IgD-negative memory B cell (primary cell): ENCODE data around the gene AQP10. TPM values are rescaled to one million over a fixed set of nuclear protein-coding genes. Genes with fewer than 3 reads are reported as not detected.
"Not testable (repeated sequence)": the region's sequence is repeated elsewhere in the genome, so short reads cannot be mapped to it uniquely, and the experiment has no call there.

Experiments used
- H3K27ac Mint-ChIP-seq, 3 donors: one replicate each; pipeline ENCODE4 v1.8.0; 2020 to 2022; ENCODE audit warnings: mild to moderate bottlenecking in 3 of 3, mixed read lengths in 3 of 3, moderate library complexity in 1 of 3
- H3K27me3 Mint-ChIP-seq: one replicate; pipeline ENCODE4 v1.8.0; 2021; ENCODE audit warnings: mixed read lengths
- H3K36me3 Mint-ChIP-seq: one replicate; pipeline ENCODE4 v1.8.0; 2020; ENCODE audit warnings: mild to moderate bottlenecking, mixed read lengths
- H3K4me1 Mint-ChIP-seq, 3 donors: one replicate each; pipeline ENCODE4 v1.8.0; 2020 to 2022; ENCODE audit warnings: mixed read lengths in 3 of 3, mild to moderate bottlenecking in 1 of 3
- H3K4me3 Mint-ChIP-seq, 4 donors: one replicate each; pipeline ENCODE4 v1.8.0; 2020 to 2022; ENCODE audit warnings: mild to moderate bottlenecking in 4 of 4, mixed read lengths in 4 of 4, moderate library complexity in 3 of 4
- H3K9me3 Mint-ChIP-seq, 3 donors: one replicate each; pipeline ENCODE4 v1.8.0; 2020 to 2021; ENCODE audit warnings: mixed read lengths in 3 of 3, mild to moderate bottlenecking in 1 of 3
- polyA plus RNA-seq: library from polyadenylated mRNA; unstranded; fragments of 300-500 nt; fragmentation: Illumina TruSeq; gene quantifications from one replicate; pipeline ENCODE4 v1.2.3, GENCODE V29; 2021

Gene AQP10
- polyA plus RNA-seq, 1 donor from 2014 or later = not detected

- no peaks in the 10 kb centered on the region for H3K27me3 Mint-ChIP-seq
- peak overlapping the region; percentile 78 to 93 (median 86) for H3K27ac Mint-ChIP-seq
- H3K36me3 Mint-ChIP-seq = no peaks in the 10 kb centered on the region
- H3K4me1 Mint-ChIP-seq = peaks cover 23 to 37% (median 35%) of the 10 kb centered on the region in 3 donors
- H3K9me3 Mint-ChIP-seq = no peaks in the 10 kb centered on the region
- peak overlapping the region; percentile 81 to 97 (median 92) for H3K4me3 Mint-ChIP-seq
Measured at GRCh38 chr1:154328318-154329151, 7.6 kb downstream of the AQP10 start.

- peak overlapping the region; percentile 72 to 92 (median 86) for H3K4me3 Mint-ChIP-seq
- H3K36me3 Mint-ChIP-seq = no peaks in the 10 kb centered on the region
- H3K9me3 Mint-ChIP-seq = no peaks in the 10 kb centered on the region
- peak overlapping the region; percentile 53 to 86 (median 78) for H3K27ac Mint-ChIP-seq
- no peaks in the 10 kb centered on the region for H3K27me3 Mint-ChIP-seq
- H3K4me1 Mint-ChIP-seq = peaks cover 23 to 41% (median 38%) of the 10 kb centered on the region in 3 donors
Measured at GRCh38 chr1:154329152-154329521, 8.2 kb downstream of the AQP10 start.

- H3K4me1 Mint-ChIP-seq = peaks cover 23 to 40% (median 40%) of the 10 kb centered on the region in 3 donors
- peaks cover 1% of the 10 kb centered on the region for H3K36me3 Mint-ChIP-seq
- H3K4me3 Mint-ChIP-seq = peak overlapping the region; percentile 72 to 92 (median 86)
- peak overlapping the region; percentile 78 to 86 (median 81) for H3K27ac Mint-ChIP-seq
- no peaks in the 10 kb centered on the region for H3K9me3 Mint-ChIP-seq
- H3K27me3 Mint-ChIP-seq = no peaks in the 10 kb centered on the region
Measured at GRCh38 chr1:154329551-154330131, 8.7 kb downstream of the AQP10 start.

- Mint-ChIP-seq H3K4me3 (peak overlapping the region in 2 of 4 donors; percentile 57 to 84), H3K27ac (peak overlapping the region in 2 of 3 donors; percentile 55 to 78), H3K4me1 (peaks cover 29 to 45% (median 41%) of the 10 kb centered on the region in 3 donors), H3K36me3 (peaks cover 4% of the 10 kb centered on the region), H3K9me3 (no peaks in the 10 kb centered on the region), H3K27me3 (no peaks in the 10 kb centered on the region)
Measured at GRCh38 chr1:154330669-154331068, 9.8 kb downstream of the AQP10 start.

- Mint-ChIP-seq H3K27ac (peak overlapping the region in 2 of 3 donors; percentile 30 to 59), H3K36me3 (peaks cover 10% of the 10 kb centered on the region), H3K4me1 (peaks cover 17 to 25% (median 25%) of the 10 kb centered on the region in 3 donors), H3K27me3 (no peaks in the 10 kb centered on the region), H3K4me3 (peak overlapping the region in 2 of 4 donors; percentile 10 to 67), H3K9me3 (no peaks in the 10 kb centered on the region)
Measured at GRCh38 chr1:154334079-154335024, 13.5 kb downstream of the AQP10 start.

- Mint-ChIP-seq H3K27me3 (no peaks in the 10 kb centered on the region), H3K27ac (peak overlapping the region in 2 of 3 donors; percentile 30 to 59), H3K4me1 (peaks cover 17 to 18% (median 18%) of the 10 kb centered on the region in 3 donors), H3K9me3 (no peaks in the 10 kb centered on the region), H3K36me3 (peaks cover 10% of the 10 kb centered on the region), H3K4me3 (peak overlapping the region in 2 of 4 donors; percentile 15 to 67)
Measured at GRCh38 chr1:154335025-154335714, 14.3 kb downstream of the AQP10 start.

GRCh38 chr1:154337253-154337894 lies 16.5 kb downstream of the AQP10 start:
- no peak overlapping the region for H3K4me3 Mint-ChIP-seq
- H3K4me1 Mint-ChIP-seq = peaks cover 9 to 16% (median 15%) of the 10 kb centered on the region in 3 donors
- no peaks in the 10 kb centered on the region for H3K27me3 Mint-ChIP-seq
- H3K36me3 Mint-ChIP-seq = peaks cover 12% of the 10 kb centered on the region
- H3K9me3 Mint-ChIP-seq = no peaks in the 10 kb centered on the region
- H3K27ac Mint-ChIP-seq = peak overlapping the region in 1 of 3 donors; percentile 47

GRCh38 chr1:154338875-154339274 lies 18.0 kb downstream of the AQP10 start:
- no peak overlapping the region for H3K4me3 Mint-ChIP-seq
- H3K36me3 Mint-ChIP-seq = peaks cover 13% of the 10 kb centered on the region
- no peaks in the 10 kb centered on the region for H3K27me3 Mint-ChIP-seq
- H3K9me3 Mint-ChIP-seq = no peaks in the 10 kb centered on the region
- H3K27ac Mint-ChIP-seq = peak overlapping the region in 1 of 3 donors; percentile 71
- peaks cover 17 to 19% (median 17%) of the 10 kb centered on the region in 3 donors for H3K4me1 Mint-ChIP-seq

GRCh38 chr1:154341366-154341765 lies 20.5 kb downstream of the AQP10 start:
- not testable (repeated sequence) for H3K9me3 Mint-ChIP-seq, H3K4me3 Mint-ChIP-seq, H3K27me3 Mint-ChIP-seq
- Mint-ChIP-seq H3K27ac (peak overlapping the region in 1 of 3 donors; percentile 23), H3K36me3 (peaks cover 11% of the 10 kb centered on the region), H3K4me1 (peaks cover 10 to 13% (median 11%) of the 10 kb centered on the region in 3 donors)

GRCh38 chr1:154342132-154342531 lies 21.2 kb downstream of the AQP10 start:
- Mint-ChIP-seq H3K9me3 (no peaks in the 10 kb centered on the region), H3K36me3 (peaks cover 11% of the 10 kb centered on the region), H3K4me3 (peak overlapping the region in 2 of 4 donors; percentile 58 to 83), H3K4me1 (peaks cover 10 to 13% (median 11%) of the 10 kb centered on the region in 3 donors), H3K27me3 (no peaks in the 10 kb centered on the region), H3K27ac (peak overlapping the region in 1 of 3 donors; percentile 90)

- peaks cover 10 to 11% (median 11%) of the 10 kb centered on the region in 3 donors for H3K4me1 Mint-ChIP-seq
- H3K36me3 Mint-ChIP-seq = peaks cover 11% of the 10 kb centered on the region
- peak overlapping the region in 3 of 4 donors; percentile 52 to 83 (median 61) for H3K4me3 Mint-ChIP-seq
- no peaks in the 10 kb centered on the region for H3K9me3 Mint-ChIP-seq
- H3K27me3 Mint-ChIP-seq = no peaks in the 10 kb centered on the region
- H3K27ac Mint-ChIP-seq = peak overlapping the region in 2 of 3 donors; percentile 57 to 83
Measured at GRCh38 chr1:154342836-154343472, 22.1 kb downstream of the AQP10 start.

- Mint-ChIP-seq H3K36me3 (peaks cover 9% of the 10 kb centered on the region), H3K4me3 (peak overlapping the region in 2 of 4 donors; percentile 43 to 44), H3K9me3 (no peaks in the 10 kb centered on the region), H3K27ac (peak overlapping the region in 1 of 3 donors; percentile 59), H3K27me3 (no peaks in the 10 kb centered on the region), H3K4me1 (peaks cover 10 to 11% (median 11%) of the 10 kb centered on the region in 3 donors)
Measured at GRCh38 chr1:154344977-154345837, 24.3 kb downstream of the AQP10 start.
